GM12875 (cell line): Measurements from ENCODE around the gene AMDHD2.
A peak's percentile ranks its signal among the peaks of the same experiment; 100 is the strongest.

Experiments
- H3K4me3 ChIP-seq: one replicate; pipeline ENCODE4 v1.5.1; 2011; ENCODE audit warnings: low read depth, low read length, control low read depth
- TF ChIP-seq, protein P1 (sequence below): IDR thresholded peaks from 2 replicates; pipeline ENCODE4 v1.5.1; 2011; ENCODE audit warnings: low read depth, mild to moderate bottlenecking, control low read depth, inconsistent platforms, low read length, moderate library complexity, borderline replicate concordance; ENCODE audit not compliant: insufficient read depth

The AMDHD2 gene, protein sequence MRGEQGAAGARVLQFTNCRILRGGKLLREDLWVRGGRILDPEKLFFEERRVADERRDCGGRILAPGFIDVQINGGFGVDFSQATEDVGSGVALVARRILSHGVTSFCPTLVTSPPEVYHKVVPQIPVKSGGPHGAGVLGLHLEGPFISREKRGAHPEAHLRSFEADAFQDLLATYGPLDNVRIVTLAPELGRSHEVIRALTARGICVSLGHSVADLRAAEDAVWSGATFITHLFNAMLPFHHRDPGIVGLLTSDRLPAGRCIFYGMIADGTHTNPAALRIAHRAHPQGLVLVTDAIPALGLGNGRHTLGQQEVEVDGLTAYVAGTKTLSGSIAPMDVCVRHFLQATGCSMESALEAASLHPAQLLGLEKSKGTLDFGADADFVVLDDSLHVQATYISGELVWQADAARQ

DNA sequence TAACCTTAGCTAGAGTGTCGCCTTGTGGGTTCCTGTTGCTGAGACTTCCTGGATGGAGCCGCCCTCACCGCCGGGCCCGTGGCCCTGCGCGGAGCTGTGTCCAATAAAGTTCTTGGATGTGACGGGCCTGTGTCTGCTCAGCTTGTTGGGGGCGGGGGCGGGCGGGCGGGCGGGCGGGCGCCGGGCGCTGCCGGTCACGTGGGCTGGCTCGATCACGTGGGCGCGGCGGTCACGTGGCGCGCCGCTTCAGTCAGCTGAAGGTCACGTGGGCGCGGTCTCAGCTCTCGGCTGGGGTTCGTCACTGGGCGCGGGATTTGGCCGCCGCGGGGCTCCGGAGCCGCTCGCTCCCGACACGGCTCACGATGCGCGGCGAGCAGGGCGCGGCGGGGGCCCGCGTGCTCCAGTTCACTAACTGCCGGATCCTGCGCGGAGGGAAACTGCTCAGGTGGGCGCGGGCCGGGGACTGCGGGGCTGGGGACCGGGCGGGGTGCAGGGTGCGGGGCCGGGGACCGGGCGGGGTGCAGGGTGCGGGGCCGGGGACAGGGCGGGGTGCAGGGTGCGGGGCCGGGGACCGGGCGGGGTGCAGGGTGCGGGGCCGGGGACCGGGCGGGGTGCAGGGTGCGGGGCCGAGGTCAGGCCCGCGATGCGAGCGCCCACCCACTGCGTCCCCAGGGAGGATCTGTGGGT lies at the start of gene AMDHD2:
Gene AMDHD2 (plus strand): TSS at position 275 of the 687 bp plus-strand sequence. CDS start 88 bp downstream, at position 363.
- H3K4me3 ChIP-seq, result peak within 1 kb of the TSS; percentile 80
- TF ChIP-seq, protein P1, sequence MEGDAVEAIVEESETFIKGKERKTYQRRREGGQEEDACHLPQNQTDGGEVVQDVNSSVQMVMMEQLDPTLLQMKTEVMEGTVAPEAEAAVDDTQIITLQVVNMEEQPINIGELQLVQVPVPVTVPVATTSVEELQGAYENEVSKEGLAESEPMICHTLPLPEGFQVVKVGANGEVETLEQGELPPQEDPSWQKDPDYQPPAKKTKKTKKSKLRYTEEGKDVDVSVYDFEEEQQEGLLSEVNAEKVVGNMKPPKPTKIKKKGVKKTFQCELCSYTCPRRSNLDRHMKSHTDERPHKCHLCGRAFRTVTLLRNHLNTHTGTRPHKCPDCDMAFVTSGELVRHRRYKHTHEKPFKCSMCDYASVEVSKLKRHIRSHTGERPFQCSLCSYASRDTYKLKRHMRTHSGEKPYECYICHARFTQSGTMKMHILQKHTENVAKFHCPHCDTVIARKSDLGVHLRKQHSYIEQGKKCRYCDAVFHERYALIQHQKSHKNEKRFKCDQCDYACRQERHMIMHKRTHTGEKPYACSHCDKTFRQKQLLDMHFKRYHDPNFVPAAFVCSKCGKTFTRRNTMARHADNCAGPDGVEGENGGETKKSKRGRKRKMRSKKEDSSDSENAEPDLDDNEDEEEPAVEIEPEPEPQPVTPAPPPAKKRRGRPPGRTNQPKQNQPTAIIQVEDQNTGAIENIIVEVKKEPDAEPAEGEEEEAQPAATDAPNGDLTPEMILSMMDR, result no peak

DNA sequence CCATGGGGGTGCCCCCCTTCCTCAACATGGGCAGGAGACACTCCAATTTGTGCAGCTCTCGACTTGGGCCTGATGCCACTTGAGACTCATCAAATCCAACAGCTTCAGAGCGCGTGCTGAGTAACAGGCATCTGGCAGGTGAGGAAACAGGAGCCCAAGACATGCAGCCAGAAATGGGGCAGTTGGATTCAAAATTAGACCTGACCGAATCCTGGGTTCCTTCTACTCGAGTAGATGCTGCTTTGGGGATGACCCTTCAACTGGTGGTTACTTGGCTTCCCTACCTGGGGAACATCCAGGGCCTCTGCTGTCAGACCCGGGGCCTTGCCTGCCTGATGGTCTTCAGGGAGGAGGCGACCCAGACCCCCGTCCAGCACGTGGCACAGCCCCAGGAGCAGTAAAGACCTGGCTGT lies 49.6 kb upstream of the AMDHD2 start:
- TF ChIP-seq, protein P1, result no peak
- H3K4me3 ChIP-seq, result no peak overlapping the region

DNA sequence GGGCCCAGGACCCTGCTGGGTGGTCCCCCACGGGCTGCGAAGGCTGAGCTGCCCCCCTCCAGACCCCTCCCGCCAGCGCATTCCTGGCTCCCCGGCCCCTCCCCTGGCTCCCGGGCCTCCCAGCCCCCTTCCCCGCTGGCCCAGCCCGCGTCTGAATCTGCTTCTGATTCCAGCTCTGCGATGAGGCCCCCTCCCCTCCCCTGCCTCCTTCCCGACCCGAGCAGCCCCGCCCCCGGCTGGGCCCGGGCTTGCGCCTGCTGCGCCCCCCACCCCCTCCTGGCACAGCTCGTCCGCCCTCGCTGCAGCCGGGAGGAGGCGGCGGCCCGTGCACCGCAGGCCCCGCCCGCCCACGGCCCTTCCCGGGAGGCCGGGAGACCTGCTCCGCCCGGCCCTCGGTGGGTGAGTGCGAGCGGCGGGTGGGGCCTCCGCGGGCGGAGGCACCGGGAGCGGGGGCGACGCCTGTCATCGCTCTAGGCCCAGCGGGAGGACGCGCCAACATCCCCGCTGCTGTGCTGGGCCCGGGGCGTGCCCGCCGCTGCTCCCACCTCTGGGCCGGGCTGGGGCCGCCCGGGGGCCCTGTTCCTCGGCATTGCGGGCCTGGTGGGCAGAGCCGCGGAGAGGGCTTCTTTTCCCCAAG lies 49.0 kb upstream of the AMDHD2 start, which contains the start of gene NTN3:
Gene NTN3 (plus strand): TSS at position 282 of the 637 bp plus-strand sequence. CDS start 405 bp downstream, outside the sequence.
- TF ChIP-seq, protein P1, result no peak
- H3K4me3 ChIP-seq, result no peak within 1 kb of the TSS

DNA sequence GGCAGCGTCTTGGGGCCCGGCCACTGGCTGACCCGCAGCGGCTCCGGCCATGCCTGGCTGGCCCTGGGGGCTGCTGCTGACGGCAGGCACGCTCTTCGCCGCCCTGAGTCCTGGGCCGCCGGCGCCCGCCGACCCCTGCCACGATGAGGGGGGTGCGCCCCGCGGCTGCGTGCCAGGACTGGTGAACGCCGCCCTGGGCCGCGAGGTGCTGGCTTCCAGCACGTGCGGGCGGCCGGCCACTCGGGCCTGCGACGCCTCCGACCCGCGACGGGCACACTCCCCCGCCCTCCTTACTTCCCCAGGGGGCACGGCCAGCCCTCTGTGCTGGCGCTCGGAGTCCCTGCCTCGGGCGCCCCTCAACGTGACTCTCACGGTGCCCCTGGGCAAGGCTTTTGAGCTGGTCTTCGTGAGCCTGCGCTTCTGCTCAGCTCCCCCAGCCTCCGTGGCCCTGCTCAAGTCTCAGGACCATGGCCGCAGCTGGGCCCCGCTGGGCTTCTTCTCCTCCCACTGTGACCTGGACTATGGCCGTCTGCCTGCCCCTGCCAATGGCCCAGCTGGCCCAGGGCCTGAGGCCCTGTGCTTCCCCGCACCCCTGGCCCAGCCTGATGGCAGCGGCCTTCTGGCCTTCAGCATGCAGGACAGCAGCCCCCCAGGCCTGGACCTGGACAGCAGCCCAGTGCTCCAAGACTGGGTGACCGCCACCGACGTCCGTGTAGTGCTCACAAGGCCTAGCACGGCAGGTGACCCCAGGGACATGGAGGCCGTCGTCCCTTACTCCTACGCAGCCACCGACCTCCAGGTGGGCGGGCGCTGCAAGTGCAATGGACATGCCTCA lies 48.3 kb upstream of the AMDHD2 start:
- TF ChIP-seq, protein P1, result no peak
- H3K4me3 ChIP-seq, result no peak overlapping the region

DNA sequence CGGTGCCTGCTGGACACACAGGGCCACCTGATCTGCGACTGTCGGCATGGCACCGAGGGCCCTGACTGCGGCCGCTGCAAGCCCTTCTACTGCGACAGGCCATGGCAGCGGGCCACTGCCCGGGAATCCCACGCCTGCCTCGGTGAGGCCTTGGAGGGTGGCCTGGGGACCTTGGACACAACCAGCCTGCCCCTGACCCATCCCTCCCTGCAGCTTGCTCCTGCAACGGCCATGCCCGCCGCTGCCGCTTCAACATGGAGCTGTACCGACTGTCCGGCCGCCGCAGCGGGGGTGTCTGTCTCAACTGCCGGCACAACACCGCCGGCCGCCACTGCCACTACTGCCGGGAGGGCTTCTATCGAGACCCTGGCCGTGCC lies 47.7 kb upstream of the AMDHD2 start:
- no peak overlapping the region for H3K4me3 ChIP-seq
- TF ChIP-seq, protein P1, result no peak

DNA sequence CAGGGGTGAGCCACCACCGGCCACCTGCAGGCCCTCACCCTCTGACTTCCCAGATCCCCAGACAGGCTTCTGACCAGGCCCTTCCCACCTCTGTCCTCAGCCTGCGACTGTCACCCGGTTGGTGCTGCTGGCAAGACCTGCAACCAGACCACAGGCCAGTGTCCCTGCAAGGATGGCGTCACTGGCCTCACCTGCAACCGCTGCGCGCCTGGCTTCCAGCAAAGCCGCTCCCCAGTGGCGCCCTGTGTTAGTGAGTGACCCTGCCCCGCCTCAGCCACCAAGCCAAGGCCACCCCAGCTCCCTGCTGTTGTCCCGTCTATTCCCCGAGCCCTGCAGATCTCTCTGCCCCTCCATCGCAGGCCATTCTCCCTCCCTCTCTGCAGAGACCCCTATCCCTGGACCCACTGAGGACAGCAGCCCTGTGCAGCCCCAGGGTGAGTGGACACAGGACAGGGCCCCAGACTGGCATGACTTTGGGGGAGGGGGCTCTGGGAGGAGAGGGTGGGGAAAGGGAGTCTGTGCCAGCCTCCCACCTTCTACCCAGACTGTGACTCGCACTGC lies 47.2 kb upstream of the AMDHD2 start:
- TF ChIP-seq, protein P1, result no peak

More for the DNA sequence above, 47.2 kb upstream of the AMDHD2 start:
- no peak overlapping the region for H3K4me3 ChIP-seq
